Glutamatergic neuron (in vitro differentiated cells): Measurements from ENCODE around the gene ANAPC15. TPM values are rescaled to one million over a fixed set of nuclear protein-coding genes. Genes with fewer than 3 reads are reported as not detected.
"Not testable (repeated sequence)": the region's sequence is repeated elsewhere in the genome, so short reads cannot be mapped to it uniquely, and the experiment has no call there.

Experiments used
- DNase-seq: peaks from one replicate; pipeline ENCODE4 v3.0.0; 2022
- H3K27ac Mint-ChIP-seq: one replicate; pipeline ENCODE4 v1.8.0; 2020; ENCODE audit warnings: mild to moderate bottlenecking, mixed read lengths, inconsistent platforms; ENCODE audit not compliant: unreplicated experiment
- H3K27me3 Mint-ChIP-seq: one replicate; pipeline ENCODE4 v1.8.0; 2020; ENCODE audit warnings: mild to moderate bottlenecking, moderate library complexity, mixed read lengths, inconsistent platforms; ENCODE audit not compliant: unreplicated experiment
- H3K36me3 Mint-ChIP-seq: one replicate; pipeline ENCODE4 v1.8.0; 2020; ENCODE audit warnings: mild to moderate bottlenecking, mixed read lengths, inconsistent platforms; ENCODE audit not compliant: unreplicated experiment
- H3K4me1 Mint-ChIP-seq: one replicate; pipeline ENCODE4 v1.8.0; 2020; ENCODE audit warnings: mild to moderate bottlenecking, low read depth, mixed read lengths, inconsistent platforms; ENCODE audit not compliant: unreplicated experiment
- H3K4me3 Mint-ChIP-seq: one replicate; pipeline ENCODE4 v1.8.0; 2020; ENCODE audit warnings: mild to moderate bottlenecking, mixed read lengths, inconsistent platforms; ENCODE audit not compliant: unreplicated experiment
- H3K9me3 Mint-ChIP-seq: one replicate; pipeline ENCODE4 v1.8.0; 2020; ENCODE audit warnings: mild to moderate bottlenecking, moderate library complexity, mixed read lengths, inconsistent platforms; ENCODE audit not compliant: unreplicated experiment
- CTCF ChIP-seq: fragments of 200-600 bp; sonication (generic); IDR thresholded peaks from one replicate; pipeline ENCODE4 v1.5.0; 2021; ENCODE audit not compliant: partially characterized antibody, unreplicated experiment
- total RNA-seq: library from RNA; stranded (reverse); fragmentation: NEBNext Ultra II Directional; extraction: Animal tissue kit (Norgen Biotek cat#: 25700); gene quantifications from one replicate; pipeline ENCODE4 v1.2.1, GENCODE V29; 2021; ENCODE audit not compliant: unreplicated experiment

ANAPC15 gene
- total RNA-seq, 1 donor from 2014 or later, result 31.9 TPM

- Mint-ChIP-seq H3K4me1 (no peaks in the 10 kb centered on the region), H3K27ac (no peak overlapping the region), H3K36me3 (no peaks in the 10 kb centered on the region), H3K27me3 (peaks cover 3% of the 10 kb centered on the region), H3K4me3 (no peak overlapping the region), H3K9me3 (peaks cover 1% of the 10 kb centered on the region)
- no peak for TF ChIP-seq CTCF
- DNase-seq, result no peak
These were observed 23.6 kb upstream of the ANAPC15 start for GRCh38 chr11:72135891-72136683.

GRCh38 chr11:72135473-72135872, 23.0 kb upstream of the ANAPC15 start, which contains the start of gene FOLR3:
Gene FOLR3, plus strand, starts transcription at chr11:72135725. Its CDS starts 228 bp downstream, at chr11:72135953.
- not testable (repeated sequence) for H3K27ac Mint-ChIP-seq, H3K9me3 Mint-ChIP-seq, DNase-seq, H3K36me3 Mint-ChIP-seq, H3K4me3 Mint-ChIP-seq, H3K27me3 Mint-ChIP-seq, H3K4me1 Mint-ChIP-seq

GRCh38 chr11:72132646-72133045, 20.2 kb upstream of the ANAPC15 start:
- peaks cover 12% of the 10 kb centered on the region for H3K36me3 Mint-ChIP-seq
- TF ChIP-seq CTCF, result no peak
- peaks cover 4% of the 10 kb centered on the region for H3K9me3 Mint-ChIP-seq
- H3K4me1 Mint-ChIP-seq, result no peaks in the 10 kb centered on the region
- H3K27me3 Mint-ChIP-seq, result peaks cover 7% of the 10 kb centered on the region
- no peak for DNase-seq
- H3K4me3 Mint-ChIP-seq, result no peak overlapping the region
- no peak overlapping the region for H3K27ac Mint-ChIP-seq

- TF ChIP-seq CTCF, result no peak
- no peak overlapping the region for H3K27ac Mint-ChIP-seq
- no peaks in the 10 kb centered on the region for H3K4me1 Mint-ChIP-seq
- H3K36me3 Mint-ChIP-seq, result peaks cover 19% of the 10 kb centered on the region
- H3K9me3 Mint-ChIP-seq, result peaks cover 3% of the 10 kb centered on the region
- H3K27me3 Mint-ChIP-seq, result peaks cover 6% of the 10 kb centered on the region
- no peak for DNase-seq
- no peak overlapping the region for H3K4me3 Mint-ChIP-seq
These were observed 16.9 kb upstream of the ANAPC15 start for GRCh38 chr11:72129381-72129780.

- Mint-ChIP-seq H3K4me3 (no peak overlapping the region), H3K27ac (no peak overlapping the region), H3K9me3 (peaks cover 3% of the 10 kb centered on the region), H3K27me3 (peaks cover 9% of the 10 kb centered on the region), H3K4me1 (no peaks in the 10 kb centered on the region), H3K36me3 (peaks cover 22% of the 10 kb centered on the region)
- no peak for TF ChIP-seq CTCF
- DNase-seq, result no peak
These were observed 15.4 kb upstream of the ANAPC15 start for GRCh38 chr11:72127923-72128322.
